Activated naive CD8-positive, alpha-beta T cell treated with anti-CD3 and anti-CD28 coated beads, Interleukin-2, amount 10 ng/mL, durations not matched to agents 7 days and 5 days (primary cell): ENCODE results near the gene MAP3K13. TPM values are rescaled to one million over a fixed set of nuclear protein-coding genes. Genes with fewer than 3 reads are reported as not detected.
"Not testable (repeated sequence)": the region's sequence is repeated elsewhere in the genome, so short reads cannot be mapped to it uniquely, and the experiment has no call there.

Experiments used
- ATAC-seq: fragments of 150-1000 bp; cut with Tn5 transposase; one replicate; pipeline ENCODE4 v1.10.0; 2021; ENCODE audit warnings: low read depth, moderate library complexity
- POLR2A ChIA-PET: fragments of 350-600 bp; sonication (Branson Sonifier 250); formaldehyde crosslinking; loops from one replicate; lab custom pipeline; 2021; ENCODE audit warnings: antibody characterized with exemption; lab: Charles Lee
- DNase-seq: peaks from one replicate; pipeline ENCODE4 v3.0.0; 2021
- H3K27ac Mint-ChIP-seq: one replicate; pipeline ENCODE4 v1.8.0; 2022; ENCODE audit warnings: mild to moderate bottlenecking, mixed read lengths
- H3K27me3 Mint-ChIP-seq: one replicate; pipeline ENCODE4 v1.8.0; 2022; ENCODE audit warnings: mild to moderate bottlenecking, moderate library complexity, mixed read lengths
- H3K36me3 Mint-ChIP-seq: one replicate; pipeline ENCODE4 v1.8.0; 2021; ENCODE audit warnings: mild to moderate bottlenecking, mixed read lengths
- H3K4me1 Mint-ChIP-seq: one replicate; pipeline ENCODE4 v1.8.0; 2021; ENCODE audit warnings: mixed read lengths
- H3K4me3 Mint-ChIP-seq: one replicate; pipeline ENCODE4 v1.8.0; 2022; ENCODE audit warnings: mild to moderate bottlenecking, moderate library complexity, mixed read lengths
- H3K9me3 Mint-ChIP-seq: one replicate; pipeline ENCODE4 v1.8.0; 2021; ENCODE audit warnings: mixed read lengths
- total RNA-seq, 2 experiments: library from RNA; stranded (reverse); gene quantifications; one replicate each; pipeline ENCODE4 v1.2.3, GENCODE V29; 2021

Gene MAP3K13
- total RNA-seq, 2 experiments from 2014 or later = 11.4 to 12.5 TPM

DNA sequence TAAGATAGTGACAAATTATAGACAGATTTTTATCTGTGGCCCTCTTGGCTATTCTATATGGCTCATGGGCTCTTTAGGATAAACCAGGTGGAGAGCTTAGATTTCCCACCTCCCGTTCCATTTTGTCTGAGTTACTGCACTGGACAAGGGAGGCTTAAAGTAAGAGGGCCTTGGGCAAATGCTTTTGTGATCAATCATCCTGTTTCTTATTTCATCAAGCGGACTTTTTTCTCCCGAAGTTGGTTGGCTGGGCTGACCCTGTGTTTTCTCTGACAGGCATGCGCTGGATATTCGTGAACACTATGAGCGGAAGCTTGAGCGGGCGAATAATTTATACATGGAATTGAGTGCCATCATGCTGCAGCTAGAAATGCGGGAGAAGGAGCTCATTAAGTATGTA lies 102.5 kb downstream of the MAP3K13 start:
- no peaks in the 10 kb centered on the region for H3K4me1 Mint-ChIP-seq
- no peaks in the 10 kb centered on the region for H3K36me3 Mint-ChIP-seq
- H3K27ac Mint-ChIP-seq = no peak overlapping the region
- POLR2A ChIA-PET = no interaction called here
- no peak overlapping the region for H3K4me3 Mint-ChIP-seq
- DNase-seq (no peak), ATAC-seq (no peak)
- no peaks in the 10 kb centered on the region for H3K9me3 Mint-ChIP-seq
- H3K27me3 Mint-ChIP-seq = no peaks in the 10 kb centered on the region

DNA sequence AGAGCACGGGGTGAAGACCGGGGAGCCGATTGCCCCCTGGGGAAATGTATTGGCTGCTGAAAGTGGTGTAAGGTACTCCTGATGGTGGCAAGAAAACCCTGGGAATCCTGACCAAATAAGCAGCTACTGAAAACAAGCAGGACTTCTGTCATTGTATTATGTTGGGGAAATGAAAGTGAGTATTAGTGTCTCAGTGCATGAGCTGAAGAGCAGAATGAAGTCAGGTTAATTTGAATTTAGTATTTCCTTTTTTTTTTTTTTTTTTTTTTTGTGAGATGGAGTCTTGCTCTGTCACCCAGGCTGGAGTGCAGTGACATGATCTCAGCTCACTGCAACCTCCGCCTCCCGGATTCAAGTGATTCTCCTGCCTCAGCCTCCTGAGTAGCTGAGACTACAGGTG lies 103.2 kb downstream of the MAP3K13 start:
- H3K36me3 Mint-ChIP-seq, ATAC-seq, DNase-seq, H3K4me1 Mint-ChIP-seq, H3K9me3 Mint-ChIP-seq, H3K4me3 Mint-ChIP-seq, H3K27me3 Mint-ChIP-seq, H3K27ac Mint-ChIP-seq: not testable (repeated sequence)
- POLR2A ChIA-PET = interaction anchor here (0.7 kb wide), 1 partner anchor 93 kb away, joined by 5 read pairs; no protein-coding TSS in a partner anchor

DNA sequence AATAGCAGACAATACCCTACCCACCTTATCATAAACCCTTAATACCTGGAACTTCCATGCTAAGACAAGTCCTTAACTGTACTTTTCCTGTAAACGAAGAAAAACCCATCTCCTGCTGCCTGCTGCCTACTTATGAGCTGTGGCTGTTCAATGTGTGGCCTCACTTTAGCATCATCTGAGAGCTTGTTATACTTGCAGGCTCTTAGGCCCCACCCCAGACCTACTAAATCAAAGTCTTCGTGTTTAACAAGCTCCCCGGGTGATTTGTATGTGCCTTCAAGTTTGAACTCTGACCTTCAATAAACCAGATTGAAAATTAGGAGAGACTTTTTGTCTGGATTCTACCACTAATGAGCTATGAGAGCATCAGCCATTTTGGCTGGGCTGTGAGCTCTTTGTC lies 106.6 kb downstream of the MAP3K13 start:
- Mint-ChIP-seq H3K4me1 (no peaks in the 10 kb centered on the region), H3K9me3 (no peaks in the 10 kb centered on the region), H3K36me3 (peaks cover 5% of the 10 kb centered on the region), H3K27ac (no peak overlapping the region), H3K4me3 (no peak overlapping the region), H3K27me3 (no peaks in the 10 kb centered on the region)
- DNase-seq = no peak
- no peak for ATAC-seq
- POLR2A ChIA-PET = no interaction called here

DNA sequence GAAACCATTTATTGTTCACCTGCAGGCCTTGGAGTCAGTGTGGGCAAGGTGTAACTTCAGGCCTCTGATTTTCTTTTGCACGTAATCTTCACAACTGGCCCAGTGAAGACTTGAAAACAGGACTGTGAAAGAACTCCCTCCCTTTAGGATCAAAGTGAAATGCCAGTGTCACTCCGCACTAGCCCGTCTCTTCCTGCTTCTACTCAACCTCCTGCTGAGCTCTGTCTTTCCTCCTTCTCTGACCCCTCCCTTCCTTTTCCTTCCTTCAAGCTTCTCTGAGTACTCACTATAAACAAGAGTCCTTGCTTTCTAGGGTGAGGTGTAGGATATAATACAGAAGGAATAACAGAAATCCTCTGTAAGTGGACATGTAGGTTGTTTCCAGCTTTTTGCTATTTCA lies 107.4 kb downstream of the MAP3K13 start:
- Mint-ChIP-seq H3K9me3 (no peaks in the 10 kb centered on the region), H3K27me3 (no peaks in the 10 kb centered on the region), H3K36me3 (peaks cover 5% of the 10 kb centered on the region), H3K4me1 (no peaks in the 10 kb centered on the region), H3K4me3 (no peak overlapping the region), H3K27ac (no peak overlapping the region)
- ATAC-seq (no peak), DNase-seq (no peak)
- POLR2A ChIA-PET = no interaction called here

DNA sequence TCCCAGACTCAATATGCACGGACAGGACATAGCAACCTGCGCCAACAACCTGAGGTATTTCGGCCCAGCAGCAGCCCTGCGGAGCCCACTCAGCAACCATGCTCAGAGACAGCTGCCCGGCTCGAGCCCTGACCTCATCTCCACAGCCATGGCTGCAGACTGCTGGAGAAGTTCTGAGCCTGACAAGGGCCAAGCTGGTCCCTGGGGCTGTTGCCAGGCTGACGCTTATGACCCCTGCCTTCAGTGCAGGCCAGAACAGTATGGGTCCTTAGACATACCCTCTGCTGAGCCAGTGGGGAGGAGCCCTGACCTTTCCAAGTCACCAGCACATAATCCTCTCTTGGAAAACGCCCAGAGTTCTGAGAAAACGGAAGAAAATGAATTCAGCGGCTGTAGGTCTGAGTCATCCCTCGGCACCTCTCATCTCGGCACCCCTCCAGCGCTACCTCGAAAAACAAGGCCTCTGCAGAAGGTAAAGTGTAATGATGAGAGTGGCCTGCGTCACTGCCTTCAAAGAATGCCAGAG lies 110.4 kb downstream of the MAP3K13 start:
- Mint-ChIP-seq H3K9me3 (no peaks in the 10 kb centered on the region), H3K4me1 (no peaks in the 10 kb centered on the region), H3K36me3 (peaks cover 8% of the 10 kb centered on the region), H3K27ac (no peak overlapping the region), H3K4me3 (no peak overlapping the region), H3K27me3 (no peaks in the 10 kb centered on the region)
- DNase-seq = no peak
- no peak for ATAC-seq
- POLR2A ChIA-PET = no interaction called here

DNA sequence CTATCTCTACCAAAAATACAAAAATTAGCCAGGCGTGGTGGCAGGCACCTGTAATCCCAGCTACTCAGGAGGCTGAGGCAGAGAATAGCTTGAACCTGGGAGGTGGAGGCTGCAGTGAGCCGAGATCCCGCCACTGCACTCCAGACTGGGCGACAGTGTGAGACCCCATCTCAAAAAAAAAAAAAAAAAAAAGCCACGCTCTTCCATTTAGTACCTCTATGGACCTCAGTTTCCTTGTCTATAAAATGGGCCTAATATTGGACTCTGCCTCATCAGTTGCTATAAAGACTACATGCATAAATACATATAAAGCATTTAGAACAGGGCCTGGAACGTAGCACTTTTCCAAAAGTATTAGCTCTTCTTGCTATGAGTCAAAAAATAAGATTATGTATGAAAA lies 112.0 kb downstream of the MAP3K13 start:
- H3K4me3 Mint-ChIP-seq, H3K27ac Mint-ChIP-seq, H3K9me3 Mint-ChIP-seq, ATAC-seq, POLR2A ChIA-PET, DNase-seq, H3K27me3 Mint-ChIP-seq, H3K4me1 Mint-ChIP-seq, H3K36me3 Mint-ChIP-seq: not testable (repeated sequence)

DNA sequence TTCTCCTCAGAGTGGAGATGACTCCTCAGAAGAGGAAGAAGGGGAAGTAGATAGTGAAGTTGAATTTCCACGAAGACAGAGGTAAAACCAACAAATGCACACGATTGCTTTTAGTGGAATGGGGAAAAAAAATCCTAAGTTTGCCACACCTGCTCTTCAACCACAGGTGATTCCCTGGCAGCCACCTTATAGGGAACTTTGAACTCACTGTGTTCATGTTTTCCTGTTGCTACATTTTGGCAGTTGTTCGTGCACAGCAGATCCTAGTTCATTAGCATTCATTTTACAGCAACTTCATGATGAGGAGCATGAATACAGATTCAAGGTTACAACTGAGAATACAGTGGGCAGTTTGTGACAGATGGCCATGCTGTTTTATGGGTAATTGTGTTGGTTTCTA lies 114.4 kb downstream of the MAP3K13 start:
- Mint-ChIP-seq H3K36me3 (peaks cover 20% of the 10 kb centered on the region), H3K4me1 (no peaks in the 10 kb centered on the region), H3K4me3 (no peak overlapping the region), H3K9me3 (peaks cover 5% of the 10 kb centered on the region), H3K27ac (no peak overlapping the region), H3K27me3 (no peaks in the 10 kb centered on the region)
- POLR2A ChIA-PET = no interaction called here
- DNase-seq = no peak
- ATAC-seq = no peak

DNA sequence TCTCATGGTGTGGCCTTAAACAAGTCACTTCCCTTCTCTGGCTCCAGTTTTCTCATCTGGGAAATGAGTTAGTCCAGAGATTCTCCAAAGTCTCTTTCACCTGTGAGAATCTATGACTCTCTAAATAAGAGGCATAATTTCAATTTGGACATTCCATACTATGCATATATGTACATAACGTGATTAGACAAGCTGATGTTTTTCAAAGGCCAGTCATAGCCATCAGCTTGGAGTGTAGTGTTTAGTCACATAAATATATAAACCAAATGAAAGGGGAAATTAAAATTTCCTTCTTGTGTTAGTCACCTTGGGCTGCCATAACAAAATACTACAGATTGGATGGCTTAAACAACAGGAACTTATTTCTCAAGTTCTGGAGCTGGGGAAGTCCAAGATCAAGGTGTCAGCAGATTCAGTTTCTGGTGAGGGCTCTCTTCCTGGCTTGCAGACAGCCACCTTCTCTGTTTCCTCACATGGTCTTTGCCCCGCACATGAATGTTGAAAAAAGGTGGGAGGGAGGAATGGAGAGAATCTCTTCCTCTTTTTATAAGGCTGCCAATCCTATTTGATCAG lies 116.5 kb downstream of the MAP3K13 start:
- Mint-ChIP-seq H3K9me3 (peaks cover 14% of the 10 kb centered on the region), H3K27ac (no peak overlapping the region)
- POLR2A ChIA-PET = no interaction called here

DNA sequence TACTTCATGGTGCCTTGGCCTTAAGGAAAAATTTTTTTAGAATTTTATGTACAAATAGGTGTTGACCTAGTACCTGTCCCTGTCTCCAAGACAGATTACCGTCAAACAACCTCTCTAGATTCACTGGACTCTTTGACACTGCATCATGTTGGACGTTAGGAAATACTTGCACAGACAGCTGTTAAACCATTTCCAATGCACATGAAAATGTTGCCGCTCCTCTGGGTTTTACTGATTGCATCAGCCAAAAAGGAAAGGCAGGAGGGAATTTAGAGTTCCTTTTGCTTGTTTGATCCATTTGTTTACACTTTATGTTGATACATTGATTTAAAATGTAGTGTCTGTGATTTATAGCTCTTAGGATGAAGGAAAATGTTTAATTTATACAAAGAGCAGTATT lies 121.4 kb downstream of the MAP3K13 start:
- Mint-ChIP-seq H3K36me3 (peaks cover 40% of the 10 kb centered on the region), H3K27ac (no peak overlapping the region), H3K4me3 (no peak overlapping the region), H3K27me3 (no peaks in the 10 kb centered on the region), H3K4me1 (peaks cover 12% of the 10 kb centered on the region), H3K9me3 (peaks cover 14% of the 10 kb centered on the region)
- ATAC-seq (no peak), DNase-seq (no peak)
- POLR2A ChIA-PET = no interaction called here

More for the DNA sequence above, 116.5 kb downstream of the MAP3K13 start:
- H3K4me1 Mint-ChIP-seq = peaks cover 10% of the 10 kb centered on the region
- DNase-seq = no peak
- peaks cover 29% of the 10 kb centered on the region for H3K36me3 Mint-ChIP-seq
- H3K27me3 Mint-ChIP-seq = no peaks in the 10 kb centered on the region
- no peak overlapping the region for H3K4me3 Mint-ChIP-seq
- ATAC-seq = no peak

DNA sequence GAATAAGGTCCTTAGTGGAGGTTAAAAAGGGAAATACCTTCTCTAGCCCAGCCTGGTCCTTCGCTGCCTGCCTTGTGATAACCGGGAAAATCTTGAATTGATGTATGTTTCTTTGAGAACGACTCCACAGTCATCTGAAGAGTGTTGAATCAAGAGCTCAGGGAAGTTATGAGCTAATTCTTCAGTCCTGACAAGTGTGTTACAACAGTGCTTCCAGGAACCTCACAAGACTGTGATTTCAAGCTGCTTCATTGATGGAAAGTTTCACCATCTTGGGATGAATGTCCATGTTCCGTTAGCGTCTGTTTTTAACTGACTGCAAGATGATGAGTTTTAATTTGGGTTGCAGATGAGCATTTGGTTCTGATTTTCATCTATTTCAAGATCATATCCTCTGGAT lies 123.5 kb downstream of the MAP3K13 start:
- no peak overlapping the region for H3K4me3 Mint-ChIP-seq
- no peak for DNase-seq
- POLR2A ChIA-PET = no interaction called here
- ATAC-seq = no peak
- peaks cover 11% of the 10 kb centered on the region for H3K9me3 Mint-ChIP-seq
- peaks cover 38% of the 10 kb centered on the region for H3K36me3 Mint-ChIP-seq
- no peak overlapping the region for H3K27ac Mint-ChIP-seq
- H3K4me1 Mint-ChIP-seq = peaks cover 12% of the 10 kb centered on the region
- H3K27me3 Mint-ChIP-seq = no peaks in the 10 kb centered on the region

DNA sequence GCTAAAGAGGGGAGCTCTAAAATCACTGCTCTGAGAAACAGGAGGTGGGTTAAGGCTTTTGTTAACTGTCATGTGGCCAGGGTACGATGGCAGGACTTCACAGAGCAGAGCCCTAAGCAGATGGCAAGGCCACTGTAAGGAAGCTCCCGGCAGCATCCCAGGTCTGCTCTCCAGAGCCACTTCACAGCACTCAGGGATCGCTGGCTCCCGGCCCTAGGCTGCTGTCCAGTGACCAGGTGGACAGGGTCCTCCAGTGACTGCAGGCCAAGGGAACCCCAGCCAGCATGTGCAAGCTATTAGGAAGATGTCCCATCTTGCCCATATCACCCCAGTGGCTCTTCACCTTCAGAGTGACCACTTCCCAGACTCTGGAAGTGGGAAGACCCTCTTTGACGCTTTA lies 125.5 kb downstream of the MAP3K13 start:
- ATAC-seq (no peak), DNase-seq (no peak)
- Mint-ChIP-seq H3K9me3 (no peaks in the 10 kb centered on the region), H3K36me3 (peaks cover 23% of the 10 kb centered on the region), H3K4me1 (peaks cover 8% of the 10 kb centered on the region), H3K4me3 (no peak overlapping the region), H3K27me3 (no peaks in the 10 kb centered on the region), H3K27ac (no peak overlapping the region)
- POLR2A ChIA-PET = no interaction called here

DNA sequence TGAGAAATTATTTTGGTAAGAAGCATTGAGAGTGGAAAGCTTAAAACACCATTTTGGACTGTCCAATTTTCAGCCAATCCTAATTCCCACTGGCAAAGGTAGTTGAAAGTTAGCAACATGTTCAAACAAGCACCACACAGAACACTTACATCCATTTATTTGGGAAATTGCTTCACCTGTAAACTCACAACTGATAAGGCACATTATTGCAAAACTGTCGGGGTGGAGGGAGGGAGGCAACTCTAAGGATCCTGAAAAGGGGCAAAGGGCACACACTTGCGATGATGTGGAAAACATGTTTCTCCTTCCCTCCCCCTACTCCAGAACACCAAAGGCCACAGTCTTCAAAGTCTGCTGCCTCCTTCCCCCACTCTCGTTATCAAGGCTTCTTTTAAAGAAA lies 126.5 kb downstream of the MAP3K13 start:
- no peak for DNase-seq
- POLR2A ChIA-PET = no interaction called here

DNA sequence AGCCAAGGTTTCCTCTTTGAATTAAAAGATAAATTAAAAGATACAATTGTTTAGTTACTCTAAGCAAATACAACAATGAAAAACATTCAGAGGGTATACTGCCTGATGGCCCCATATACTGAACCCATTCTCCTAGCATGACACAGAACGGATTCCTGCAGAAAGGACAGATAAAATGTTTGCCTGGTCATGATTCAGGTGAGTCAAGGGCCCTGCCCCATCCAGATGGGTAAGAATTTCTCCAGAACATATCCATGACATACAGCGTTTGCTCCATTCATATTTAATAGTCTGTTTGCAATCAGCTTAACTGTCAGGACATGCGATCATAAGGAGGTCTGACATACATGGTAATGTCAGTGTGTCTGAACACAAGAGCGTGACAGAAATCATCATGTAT lies 127.3 kb downstream of the MAP3K13 start:
- no peaks in the 10 kb centered on the region for H3K27me3 Mint-ChIP-seq

More for the DNA sequence above, 126.5 kb downstream of the MAP3K13 start:
- Mint-ChIP-seq H3K9me3 (no peaks in the 10 kb centered on the region), H3K27me3 (no peaks in the 10 kb centered on the region), H3K4me1 (peaks cover 10% of the 10 kb centered on the region), H3K36me3 (peaks cover 23% of the 10 kb centered on the region), H3K4me3 (no peak overlapping the region), H3K27ac (no peak overlapping the region)
- no peak for ATAC-seq

More for the DNA sequence above, 127.3 kb downstream of the MAP3K13 start:
- ATAC-seq (no peak), DNase-seq (no peak)
- Mint-ChIP-seq H3K36me3 (peaks cover 23% of the 10 kb centered on the region), H3K27ac (no peak overlapping the region), H3K9me3 (no peaks in the 10 kb centered on the region), H3K4me3 (no peak overlapping the region), H3K4me1 (peaks cover 10% of the 10 kb centered on the region)
- POLR2A ChIA-PET = no interaction called here
